ENCODE measurements around the gene SLC38A3. TPM values are rescaled to one million over a fixed set of nuclear protein-coding genes. Genes with fewer than 3 reads are reported as not detected.

SLC38A3 gene
- total RNA-seq, 4 donors from 2014 or later: not detected

GRCh38 chr3:50262778-50263177 lies 57.7 kb downstream of the SLC38A3 start:
- DNase-seq: no peak
- Histone ChIP-seq H3K9me3 (no peaks in the 10 kb centered on the region), H3K4me1 (peaks cover 18 to 85% (median 56%) of the 10 kb centered on the region in 3 donors), H3K4me3 (no peak overlapping the region), H3K27me3 (no peaks in the 10 kb centered on the region), H3K36me3 (peaks cover 3 to 15% (median 6%) of the 10 kb centered on the region in 3 donors), H3K27ac (peak overlapping the region in 2 of 4 donors; percentile 29 to 38)
- intact Hi-C loops (cut with DNase I): no loop called here
- TF ChIP-seq POLR2A (IDR thresholded peaks at IDR 0.05) (no peak), CTCF (IDR thresholded peaks at IDR 0.05) (no peak)
- WGBS, 2 donors: 72 to 90% methylated on average over 7 of the region's 7 CpGs

- Histone ChIP-seq H3K27ac (peak overlapping the region; percentile 67 to 90 (median 88)), H3K4me3 (no peak overlapping the region), H3K4me1 (peaks cover 22 to 85% (median 66%) of the 10 kb centered on the region in 3 donors), H3K27me3 (no peaks in the 10 kb centered on the region), H3K9me3 (no peaks in the 10 kb centered on the region), H3K36me3 (peaks cover 0 to 6% (median 0%) of the 10 kb centered on the region in 3 donors)
- intact Hi-C loops (cut with DNase I): no loop called here
- 49 to 53% methylated on average over 6 of the region's 6 CpGs for WGBS, 2 donors
- DNase-seq: no peak
- TF ChIP-seq POLR2A (IDR thresholded peaks at IDR 0.05): no peak
- TF ChIP-seq CTCF (IDR thresholded peaks at IDR 0.05): no peak
Observed at GRCh38 chr3:50263478-50264382, 58.7 kb downstream of the SLC38A3 start.

- Histone ChIP-seq H3K4me3 (no peak overlapping the region), H3K27me3 (no peaks in the 10 kb centered on the region), H3K36me3 (no peaks in the 10 kb centered on the region), H3K27ac (peak overlapping the region; percentile 67 to 90 (median 88)), H3K4me1 (peaks cover 22 to 85% (median 67%) of the 10 kb centered on the region in 3 donors), H3K9me3 (no peaks in the 10 kb centered on the region)
- no peak for DNase-seq
- WGBS, 2 donors: 33 to 44% methylated on average over 3 of the region's 7 CpGs
- intact Hi-C loops (cut with DNase I): no loop called here
- TF ChIP-seq POLR2A (IDR thresholded peaks at IDR 0.05): no peak
- no peak for TF ChIP-seq CTCF (IDR thresholded peaks at IDR 0.05)
Observed at GRCh38 chr3:50264383-50264963, 59.4 kb downstream of the SLC38A3 start.

GRCh38 chr3:50264964-50265485 lies 60.0 kb downstream of the SLC38A3 start:
- Histone ChIP-seq H3K27me3 (no peaks in the 10 kb centered on the region), H3K36me3 (no peaks in the 10 kb centered on the region), H3K9me3 (no peaks in the 10 kb centered on the region), H3K4me1 (peaks cover 18 to 85% (median 68%) of the 10 kb centered on the region in 3 donors), H3K4me3 (no peak overlapping the region), H3K27ac (peak overlapping the region; percentile 67 to 90 (median 88))
- TF ChIP-seq POLR2A (IDR thresholded peaks at IDR 0.05) (no peak), CTCF (IDR thresholded peaks at IDR 0.05) (no peak)
- WGBS, 2 donors: 49 to 53% methylated on average over 2 to 6 of the region's 7 CpGs
- intact Hi-C loops (cut with DNase I): no loop called here
- no peak for DNase-seq

- H3K4me1 ChIP-seq: peaks cover 13 to 85% (median 66%) of the 10 kb centered on the region in 3 donors
- no peaks in the 10 kb centered on the region for H3K9me3 ChIP-seq
- H3K36me3 ChIP-seq: no peaks in the 10 kb centered on the region
- H3K27me3 ChIP-seq: no peaks in the 10 kb centered on the region
- peak overlapping the region; percentile 67 to 90 (median 88) for H3K27ac ChIP-seq
- intact Hi-C loops (cut with DNase I): no loop called here
- H3K4me3 ChIP-seq: no peak overlapping the region
- TF ChIP-seq CTCF (IDR thresholded peaks at IDR 0.05): no peak
- DNase-seq: no peak
- 33 to 40% methylated on average over 1 of the region's 1 CpG for WGBS, 2 donors
Observed at GRCh38 chr3:50265571-50265970, 60.5 kb downstream of the SLC38A3 start.

Data from esophagus squamous epithelium (tissue), 5 donors.